HFF-Myc (cell line): ENCODE results near the gene RHOH.
A peak's percentile ranks its signal among the peaks of the same experiment; 100 is the strongest.

Source experiments
- DNase-seq: peaks from one replicate; pipeline ENCODE4 v3.0.0-alpha.2; 2011; ENCODE audit warnings: low read depth; ENCODE audit errors: extremely low read depth
- H3K4me3 ChIP-seq: replicated peaks from 2 replicates; pipeline ENCODE4 v1.5.1; 2011; ENCODE audit warnings: low read depth, mild to moderate bottlenecking, control low read depth, low read length
- TF ChIP-seq, protein P1 (sequence below): IDR thresholded peaks from 2 replicates; pipeline ENCODE4 v1.5.1; 2012; ENCODE audit warnings: mild to moderate bottlenecking, low read depth, low read length, control low read depth; ENCODE audit errors: missing control alignments

The RHOH gene

DNA sequence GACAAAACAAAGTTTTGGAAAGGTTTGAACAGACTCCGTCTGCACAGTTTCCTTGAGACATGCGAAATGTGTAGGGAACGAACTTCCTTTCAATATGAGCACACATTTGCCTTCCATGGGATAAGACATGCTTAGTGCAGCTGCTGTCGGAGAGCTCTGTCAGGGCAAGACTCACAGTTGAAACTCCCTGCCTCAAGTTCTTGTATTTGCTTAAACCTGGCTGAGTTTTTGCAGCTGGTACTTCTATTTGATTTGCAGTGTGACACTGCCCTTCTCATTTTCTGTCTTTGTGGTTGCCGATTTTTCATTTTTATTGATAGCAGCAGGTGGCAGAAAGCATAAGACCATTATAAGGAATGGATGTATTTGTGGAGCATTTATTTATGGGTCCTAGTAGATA is 18.2 kb upstream of the RHOH start:
- TF ChIP-seq, protein P1, sequence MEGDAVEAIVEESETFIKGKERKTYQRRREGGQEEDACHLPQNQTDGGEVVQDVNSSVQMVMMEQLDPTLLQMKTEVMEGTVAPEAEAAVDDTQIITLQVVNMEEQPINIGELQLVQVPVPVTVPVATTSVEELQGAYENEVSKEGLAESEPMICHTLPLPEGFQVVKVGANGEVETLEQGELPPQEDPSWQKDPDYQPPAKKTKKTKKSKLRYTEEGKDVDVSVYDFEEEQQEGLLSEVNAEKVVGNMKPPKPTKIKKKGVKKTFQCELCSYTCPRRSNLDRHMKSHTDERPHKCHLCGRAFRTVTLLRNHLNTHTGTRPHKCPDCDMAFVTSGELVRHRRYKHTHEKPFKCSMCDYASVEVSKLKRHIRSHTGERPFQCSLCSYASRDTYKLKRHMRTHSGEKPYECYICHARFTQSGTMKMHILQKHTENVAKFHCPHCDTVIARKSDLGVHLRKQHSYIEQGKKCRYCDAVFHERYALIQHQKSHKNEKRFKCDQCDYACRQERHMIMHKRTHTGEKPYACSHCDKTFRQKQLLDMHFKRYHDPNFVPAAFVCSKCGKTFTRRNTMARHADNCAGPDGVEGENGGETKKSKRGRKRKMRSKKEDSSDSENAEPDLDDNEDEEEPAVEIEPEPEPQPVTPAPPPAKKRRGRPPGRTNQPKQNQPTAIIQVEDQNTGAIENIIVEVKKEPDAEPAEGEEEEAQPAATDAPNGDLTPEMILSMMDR, result no peak
- H3K4me3 ChIP-seq, result no peak overlapping the region
- no peak for DNase-seq

DNA sequence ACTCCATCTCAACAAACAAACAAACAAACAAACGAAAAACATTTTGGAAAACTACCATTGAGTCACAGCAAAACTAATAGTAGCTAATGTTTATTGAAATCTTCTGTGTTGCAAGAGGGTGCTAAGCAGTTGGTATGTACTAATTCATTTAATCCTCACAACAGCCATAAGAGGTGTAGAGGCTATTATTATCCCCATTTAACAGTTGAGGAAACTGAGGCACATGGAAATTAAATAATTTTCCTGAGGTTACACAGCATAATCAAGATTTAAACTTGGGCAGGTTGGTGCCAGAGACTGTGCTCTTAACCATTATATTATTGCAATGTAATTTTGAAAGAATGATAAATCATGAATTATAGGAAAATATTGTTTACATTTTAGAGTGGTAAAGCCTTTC is 17.5 kb upstream of the RHOH start:
- H3K4me3 ChIP-seq, result no peak overlapping the region
- TF ChIP-seq, protein P1, result no peak
- no peak for DNase-seq

DNA sequence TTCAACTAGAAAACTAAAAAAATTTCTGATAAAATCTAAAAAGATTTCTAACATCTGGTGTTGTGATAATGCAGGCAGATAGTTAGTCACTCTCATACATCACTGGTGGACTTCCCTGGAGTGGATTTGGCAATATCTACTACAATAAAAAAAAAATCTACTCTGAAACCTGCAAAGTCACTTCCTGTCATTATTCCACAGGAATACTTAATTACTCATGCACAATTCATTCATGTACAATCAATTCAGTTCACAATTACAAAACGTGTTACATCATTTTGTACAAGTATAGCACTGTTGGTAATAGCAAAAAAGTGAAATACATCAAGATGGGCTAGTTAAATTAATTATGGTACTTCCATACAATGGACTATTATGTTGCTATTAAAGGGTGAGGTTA is 16.5 kb upstream of the RHOH start:
- DNase-seq, result peak; percentile 36
- TF ChIP-seq, protein P1, result no peak
- no peak overlapping the region for H3K4me3 ChIP-seq

DNA sequence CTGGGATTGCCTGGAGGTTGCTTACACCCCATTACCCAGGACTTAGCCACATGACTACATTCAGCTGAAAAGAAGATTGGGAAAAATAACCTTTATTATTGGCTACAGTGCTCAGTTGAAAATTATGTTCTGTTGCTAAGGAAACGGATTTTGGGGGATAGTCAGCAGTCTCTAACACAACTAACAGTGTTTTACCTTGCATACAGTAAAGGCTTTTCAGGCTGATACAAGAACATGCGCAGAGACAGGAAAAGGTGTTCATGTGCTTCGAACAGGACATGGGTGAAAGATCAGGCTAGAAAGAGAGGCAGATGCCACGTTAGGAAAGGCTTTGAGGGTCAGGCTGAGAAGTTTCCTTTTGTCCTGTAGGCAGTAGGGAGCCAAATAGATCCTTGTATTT is 14.8 kb upstream of the RHOH start:
- TF ChIP-seq, protein P1, result no peak

DNA sequence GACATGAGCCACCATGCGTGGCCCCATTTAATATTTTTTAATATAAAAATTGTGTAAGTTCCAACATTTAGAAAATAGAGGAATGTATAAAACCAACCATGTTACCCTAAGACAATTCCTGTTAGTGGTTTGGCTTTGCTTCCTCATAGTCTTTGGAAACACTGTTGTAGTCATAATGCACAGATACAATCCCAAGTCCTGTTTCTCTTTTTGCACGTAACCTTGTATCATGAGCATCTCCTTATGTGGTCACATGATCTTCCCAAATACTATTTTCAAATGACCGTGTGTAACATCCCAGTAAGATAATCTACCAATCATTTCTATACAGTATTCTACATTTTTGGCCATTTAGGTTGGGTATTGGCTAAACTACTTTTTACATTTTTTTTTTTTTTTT is 13.9 kb upstream of the RHOH start:
- DNase-seq, result no peak
- H3K4me3 ChIP-seq, result no peak overlapping the region
- TF ChIP-seq, protein P1, result no peak

More for the DNA sequence above, 14.8 kb upstream of the RHOH start:
- DNase-seq, result no peak
- H3K4me3 ChIP-seq, result no peak overlapping the region

DNA sequence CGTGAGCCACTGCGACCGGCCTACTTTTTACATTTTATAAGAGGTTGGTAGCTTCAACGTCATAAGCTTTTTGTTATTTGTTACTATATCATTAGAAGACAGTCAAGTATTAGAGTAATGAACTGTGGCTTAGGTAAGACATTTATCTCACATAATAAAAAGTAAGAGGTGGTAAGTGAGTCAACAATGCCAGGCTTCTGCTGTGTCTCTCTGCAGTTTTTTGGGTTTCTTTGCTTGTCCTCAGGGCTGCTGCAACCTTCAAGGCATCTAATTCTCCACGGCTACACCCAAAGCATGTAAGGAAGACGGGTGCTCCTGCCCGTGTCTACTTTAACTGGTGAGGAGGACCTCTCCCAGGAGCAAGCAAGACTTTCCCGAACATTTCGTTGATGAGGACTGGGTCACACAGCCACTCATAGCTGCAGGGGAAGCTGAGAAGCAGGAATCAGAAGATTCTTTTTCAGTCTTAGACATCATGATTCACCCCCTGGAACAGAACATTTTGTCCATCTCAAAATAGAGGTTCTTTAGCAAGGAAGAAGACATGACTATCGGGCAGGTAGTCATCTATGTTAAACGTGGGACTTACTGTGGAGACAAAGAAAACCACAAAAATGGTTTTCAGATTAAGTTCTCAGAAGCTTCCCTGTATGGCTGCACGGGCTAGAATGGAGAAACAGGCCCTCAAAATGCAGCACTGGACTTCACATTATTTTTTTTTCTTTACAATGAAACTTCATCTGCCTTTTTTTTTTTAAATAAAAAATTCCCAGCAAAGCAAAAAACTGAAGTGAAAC is 13.0 kb upstream of the RHOH start:
- no peak overlapping the region for H3K4me3 ChIP-seq
- TF ChIP-seq, protein P1, result no peak
- DNase-seq, result no peak
